Skeletal muscle satellite cell (primary cell): ENCODE data around the gene PDE1A.
"Not testable (repeated sequence)": the region's sequence is repeated elsewhere in the genome, so short reads cannot be mapped to it uniquely, and the experiment has no call there.

Source experiments
- H3K27me3 ChIP-seq: 2 replicates; pipeline ENCODE4 v1.7.0; 2013; ENCODE audit warnings: low read length; ENCODE audit not compliant: control insufficient read depth, insufficient read depth
- H3K36me3 ChIP-seq: 2 replicates; pipeline ENCODE4 v1.7.0; 2013; ENCODE audit warnings: mild to moderate bottlenecking, control low read depth, low read length; ENCODE audit not compliant: insufficient read depth
- H3K4me1 ChIP-seq: 2 replicates; pipeline ENCODE4 v1.7.0; 2013; ENCODE audit warnings: low read length; ENCODE audit not compliant: control insufficient read depth, insufficient read depth
- H3K4me2 ChIP-seq: 2 replicates; pipeline ENCODE4 v1.7.0; 2013; ENCODE audit warnings: mild to moderate bottlenecking, low read length
- H3K4me3 ChIP-seq: 2 replicates; pipeline ENCODE4 v1.7.0; 2013; ENCODE audit warnings: low read length
- H3K9ac ChIP-seq: 2 replicates; pipeline ENCODE4 v1.7.0; 2013; ENCODE audit warnings: mild to moderate bottlenecking, low read depth, low read length, moderate library complexity
- H3K9me3 ChIP-seq: replicated peaks from 2 replicates; pipeline ENCODE4 v1.7.0; 2013; ENCODE audit warnings: mild to moderate bottlenecking, control low read depth, low read length

The PDE1A gene

DNA sequence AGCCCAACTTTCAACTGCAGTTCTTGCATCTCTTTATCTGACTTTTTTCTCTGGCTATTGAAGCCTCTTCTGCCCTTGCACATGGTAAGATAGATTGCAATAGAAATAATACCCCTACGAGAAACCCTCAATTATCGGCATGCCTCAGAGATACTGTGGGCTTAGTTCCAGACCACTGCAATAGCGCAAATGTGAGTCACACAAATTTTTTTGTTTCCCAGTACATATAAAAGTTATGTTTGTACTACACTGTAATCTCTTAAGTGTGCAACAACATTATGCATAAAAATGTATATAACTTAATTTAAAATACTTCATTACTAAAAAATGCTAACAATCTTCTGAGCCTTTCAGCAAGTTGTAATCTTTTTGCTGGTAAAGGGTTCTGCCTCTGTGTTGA lies 124.7 kb downstream of the PDE1A start:
- Histone ChIP-seq H3K4me2 (peak overlapping the region; percentile 45), H3K4me3 (no peak overlapping the region), H3K9me3 (no peaks in the 10 kb centered on the region), H3K27me3 (no peaks in the 10 kb centered on the region), H3K9ac (peak overlapping the region; percentile 12), H3K4me1 (peaks cover 39% of the 10 kb centered on the region), H3K36me3 (no peaks in the 10 kb centered on the region)

DNA sequence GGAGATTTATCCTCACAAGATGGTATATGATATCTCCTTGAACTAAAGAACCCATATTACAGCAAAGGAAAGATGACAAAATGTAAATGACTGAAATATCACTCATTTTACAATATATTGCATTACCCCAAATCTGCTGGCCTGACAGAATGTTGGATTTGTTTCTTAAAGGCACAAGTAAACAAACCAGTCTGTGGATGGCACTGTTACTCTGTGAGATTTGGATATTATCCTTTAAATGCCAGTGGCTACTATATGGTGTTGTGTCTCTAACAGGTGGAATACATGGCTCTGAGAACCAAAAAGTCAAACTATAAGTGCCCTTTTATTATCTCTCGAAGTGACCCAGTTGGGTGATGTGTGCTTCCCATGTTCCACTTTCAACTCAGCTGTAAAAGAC lies 125.7 kb downstream of the PDE1A start:
- Histone ChIP-seq H3K27me3 (no peaks in the 10 kb centered on the region), H3K4me2 (peak overlapping the region; percentile 36), H3K9me3 (no peaks in the 10 kb centered on the region), H3K36me3 (no peaks in the 10 kb centered on the region), H3K4me1 (peaks cover 39% of the 10 kb centered on the region), H3K9ac (peak overlapping the region; percentile 3), H3K4me3 (no peak overlapping the region)

DNA sequence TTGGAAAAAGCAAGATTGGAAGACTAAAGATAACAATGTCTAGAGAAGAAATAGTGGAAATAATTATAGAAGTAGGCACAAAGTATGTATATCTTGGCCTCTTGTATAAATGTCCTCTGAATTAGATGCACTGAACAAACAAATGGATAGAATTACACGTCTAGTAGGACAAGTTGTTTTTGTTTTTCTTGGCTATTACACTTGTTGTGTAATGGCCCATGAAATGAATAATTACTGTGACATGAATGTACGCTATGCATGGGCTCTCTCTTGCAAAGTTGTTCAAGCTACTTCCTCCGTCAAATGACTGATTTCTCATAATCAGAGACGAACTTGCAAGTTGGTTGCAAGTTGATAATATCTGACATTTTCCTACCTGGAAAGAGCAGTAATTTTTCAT lies 126.2 kb downstream of the PDE1A start:
- Histone ChIP-seq H3K27me3 (no peaks in the 10 kb centered on the region), H3K9ac (no peak overlapping the region), H3K9me3 (no peaks in the 10 kb centered on the region), H3K36me3 (no peaks in the 10 kb centered on the region), H3K4me1 (peaks cover 39% of the 10 kb centered on the region), H3K4me3 (peak overlapping the region; percentile 4), H3K4me2 (peak overlapping the region; percentile 36)

DNA sequence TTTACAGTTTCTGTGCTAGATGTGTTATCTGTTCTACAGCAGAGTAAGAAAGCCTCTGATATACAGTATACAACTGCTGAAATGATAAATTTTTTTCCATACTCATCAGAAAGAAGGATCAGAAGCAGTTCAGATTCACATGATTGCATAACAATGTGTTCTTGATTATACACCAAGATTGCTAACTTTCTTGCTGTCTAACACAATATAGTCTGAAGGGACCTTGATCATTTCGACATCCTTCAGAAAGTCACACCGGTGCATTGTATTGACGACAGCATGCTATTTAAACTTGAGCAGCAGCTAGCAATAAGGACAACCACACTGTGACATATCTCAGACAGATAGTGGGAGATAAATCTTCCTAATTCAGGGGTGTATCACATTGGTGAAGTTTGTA lies 127.2 kb downstream of the PDE1A start:
- no peaks in the 10 kb centered on the region for H3K36me3 ChIP-seq
- H3K4me3 ChIP-seq: no peak overlapping the region
- peaks cover 39% of the 10 kb centered on the region for H3K4me1 ChIP-seq
- no peaks in the 10 kb centered on the region for H3K9me3 ChIP-seq
- no peak overlapping the region for H3K9ac ChIP-seq
- no peaks in the 10 kb centered on the region for H3K27me3 ChIP-seq
- no peak overlapping the region for H3K4me2 ChIP-seq

DNA sequence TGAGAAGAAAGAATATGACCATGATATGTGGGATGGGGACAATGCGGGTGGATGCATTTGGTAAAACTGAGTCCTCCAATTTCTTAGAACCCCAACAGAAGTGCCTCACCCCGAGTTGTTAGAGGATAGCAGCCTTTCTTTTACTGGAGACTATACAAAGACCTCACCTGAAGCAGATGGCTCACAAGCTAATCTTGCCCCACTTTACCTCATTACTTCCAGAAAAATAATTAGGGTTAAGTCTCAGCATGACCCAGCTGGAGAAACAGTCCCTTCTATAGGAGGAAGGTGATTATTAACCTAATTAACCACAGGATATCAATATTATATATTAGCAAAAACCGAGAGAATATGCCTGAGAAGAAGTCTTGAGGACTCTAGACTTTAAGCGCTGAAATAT lies 128.4 kb downstream of the PDE1A start:
- H3K4me1 ChIP-seq: peaks cover 38% of the 10 kb centered on the region
- no peak overlapping the region for H3K4me3 ChIP-seq
- no peaks in the 10 kb centered on the region for H3K27me3 ChIP-seq
- H3K9me3 ChIP-seq: no peaks in the 10 kb centered on the region
- H3K9ac ChIP-seq: no peak overlapping the region
- H3K4me2 ChIP-seq: no peak overlapping the region
- no peaks in the 10 kb centered on the region for H3K36me3 ChIP-seq

DNA sequence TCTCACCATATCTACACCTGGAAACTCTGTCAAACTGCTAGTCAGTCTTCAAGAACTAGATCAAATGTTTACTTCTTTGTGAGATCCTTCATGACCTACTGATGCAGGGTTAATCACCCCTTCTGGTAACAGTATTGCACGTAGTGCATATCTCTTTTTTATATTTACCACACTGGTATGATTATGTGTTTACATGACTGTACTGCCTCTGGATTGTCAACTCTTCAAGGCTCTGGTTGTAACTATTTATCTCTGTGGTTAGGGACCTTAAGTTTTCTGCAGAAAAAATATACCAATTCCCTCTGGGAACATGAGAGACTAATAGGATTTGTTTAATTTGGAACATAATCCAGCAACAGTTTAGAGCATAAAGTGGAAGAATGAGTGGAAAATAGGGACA lies 135.5 kb downstream of the PDE1A start:
- Histone ChIP-seq H3K9me3 (no peaks in the 10 kb centered on the region), H3K4me2 (no peak overlapping the region), H3K4me1 (no peaks in the 10 kb centered on the region), H3K9ac (no peak overlapping the region), H3K27me3 (no peaks in the 10 kb centered on the region), H3K4me3 (no peak overlapping the region), H3K36me3 (no peaks in the 10 kb centered on the region)

GRCh38 chr2:182283512-182283911 lies 143.3 kb downstream of the PDE1A start:
- Histone ChIP-seq H3K36me3 (no peaks in the 10 kb centered on the region), H3K9me3 (no peaks in the 10 kb centered on the region), H3K27me3 (no peaks in the 10 kb centered on the region), H3K4me3 (no peak overlapping the region), H3K9ac (no peak overlapping the region), H3K4me2 (no peak overlapping the region), H3K4me1 (peaks cover 4% of the 10 kb centered on the region)

DNA sequence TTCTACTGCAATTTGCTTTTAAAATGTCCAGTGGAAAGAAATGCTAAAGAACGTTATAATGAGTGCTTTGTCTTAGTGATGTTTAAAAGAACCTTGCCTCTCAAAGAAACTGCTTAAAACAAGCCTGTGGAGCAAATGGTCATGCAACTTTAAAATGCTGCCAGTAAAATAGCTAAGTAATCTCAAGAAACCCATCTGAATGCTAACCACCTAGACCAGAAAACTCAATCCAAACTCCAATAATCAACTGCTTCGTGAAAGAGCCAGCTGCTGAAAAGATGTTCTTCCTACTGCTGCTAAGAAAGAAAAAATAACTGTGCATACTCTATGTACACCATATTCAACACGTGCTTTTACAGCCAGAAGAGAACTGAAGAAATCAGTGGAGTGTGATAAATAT lies 145.6 kb downstream of the PDE1A start:
- Histone ChIP-seq H3K4me2 (no peak overlapping the region), H3K4me3 (no peak overlapping the region), H3K4me1 (peaks cover 4% of the 10 kb centered on the region), H3K9me3 (no peaks in the 10 kb centered on the region), H3K27me3 (no peaks in the 10 kb centered on the region), H3K36me3 (no peaks in the 10 kb centered on the region), H3K9ac (no peak overlapping the region)

GRCh38 chr2:182280118-182280517 lies 146.7 kb downstream of the PDE1A start:
- Histone ChIP-seq H3K9me3 (no peaks in the 10 kb centered on the region), H3K27me3 (no peaks in the 10 kb centered on the region), H3K4me1 (peaks cover 4% of the 10 kb centered on the region), H3K4me3 (no peak overlapping the region), H3K36me3 (no peaks in the 10 kb centered on the region), H3K4me2 (no peak overlapping the region), H3K9ac (no peak overlapping the region)

GRCh38 chr2:182276662-182277061 lies 150.2 kb downstream of the PDE1A start:
- H3K9ac ChIP-seq, H3K4me2 ChIP-seq, H3K4me3 ChIP-seq, H3K27me3 ChIP-seq, H3K9me3 ChIP-seq, H3K4me1 ChIP-seq, H3K36me3 ChIP-seq: not testable (repeated sequence)

GRCh38 chr2:182267971-182268370 lies 158.9 kb downstream of the PDE1A start:
- H3K4me3 ChIP-seq: no peak overlapping the region
- H3K9me3 ChIP-seq: no peaks in the 10 kb centered on the region
- no peak overlapping the region for H3K9ac ChIP-seq
- no peaks in the 10 kb centered on the region for H3K4me1 ChIP-seq
- no peaks in the 10 kb centered on the region for H3K36me3 ChIP-seq
- H3K27me3 ChIP-seq: no peaks in the 10 kb centered on the region
- H3K4me2 ChIP-seq: no peak overlapping the region

DNA sequence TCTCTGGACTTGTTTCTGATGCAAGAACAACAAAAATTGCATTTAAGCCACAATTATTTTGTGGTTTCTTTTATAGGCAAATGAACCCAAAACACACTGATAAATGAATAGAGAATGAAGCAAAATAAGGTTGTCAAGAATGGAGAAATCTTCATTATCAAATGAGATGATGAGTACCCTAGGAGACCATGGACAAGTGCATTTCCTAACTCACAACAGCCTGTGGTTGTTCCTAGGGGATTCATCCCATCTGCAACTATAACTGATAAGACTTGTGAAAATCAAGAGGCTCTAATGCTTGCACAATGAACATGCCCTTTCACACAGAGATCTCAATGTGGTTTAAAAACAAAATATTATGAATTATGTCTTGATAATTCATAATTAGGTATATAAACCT lies 159.9 kb downstream of the PDE1A start:
- no peaks in the 10 kb centered on the region for H3K9me3 ChIP-seq
- H3K36me3 ChIP-seq: no peaks in the 10 kb centered on the region
- H3K9ac ChIP-seq: no peak overlapping the region
- no peaks in the 10 kb centered on the region for H3K4me1 ChIP-seq
- no peak overlapping the region for H3K4me3 ChIP-seq
- no peak overlapping the region for H3K4me2 ChIP-seq
- no peaks in the 10 kb centered on the region for H3K27me3 ChIP-seq
